CD14-positive monocyte (primary cell): ENCODE results near the gene PDCD11. TPM values are rescaled to one million over a fixed set of nuclear protein-coding genes. Genes with fewer than 3 reads are reported as not detected.

Experiments
- DNase-seq, 3 donors: peaks; one replicate each; pipeline ENCODE4 v3.0.0-alpha.2; 2011 to 2022
- H2AFZ ChIP-seq: 2 replicates; pipeline ENCODE4 v1.6.0; 2012; ENCODE audit warnings: mild to moderate bottlenecking, low read depth, low read length, inconsistent platforms; ENCODE audit not compliant: insufficient read depth, poor library complexity, severe bottlenecking
- H3K27ac ChIP-seq, 2 donors: 1 replicate in 1 of 2; 2 replicates in 1 of 2; pipeline ENCODE4 v1.5.1; 2012 to 2013; ENCODE audit warnings: low read length in 2 of 2, control low read depth in 1 of 2, inconsistent platforms in 1 of 2, low read depth in 1 of 2, mild to moderate bottlenecking in 1 of 2
- H3K27me3 ChIP-seq, 2 donors: one replicate each; pipeline versions ENCODE4 v1.6.0 to v1.6.1; 2011 to 2013; ENCODE audit warnings: low read length in 2 of 2; ENCODE audit not compliant: control insufficient read depth in 2 of 2, insufficient read depth in 2 of 2
- H3K36me3 ChIP-seq, 2 donors: replicated peaks in 1 of 2; 1 replicate in 1 of 2; 2 replicates in 1 of 2; pipeline versions ENCODE4 v1.5.1 to v1.6.1; 2012 to 2013; ENCODE audit warnings: low read length in 2 of 2, control low read depth in 1 of 2, inconsistent platforms in 1 of 2, mild to moderate bottlenecking in 1 of 2; ENCODE audit not compliant: insufficient read depth in 2 of 2, control insufficient read depth in 1 of 2
- H3K4me1 ChIP-seq, 2 donors: 1 replicate in 1 of 2; 2 replicates in 1 of 2; pipeline versions ENCODE4 v1.5.1 to v1.6.1; 2012 to 2013; ENCODE audit warnings: low read length in 2 of 2, control low read depth in 1 of 2, inconsistent platforms in 1 of 2, mild to moderate bottlenecking in 1 of 2, moderate library complexity in 1 of 2; ENCODE audit not compliant: insufficient read depth in 2 of 2, control insufficient read depth in 1 of 2
- H3K4me2 ChIP-seq: replicated peaks from 2 replicates; pipeline ENCODE3; 2012; ENCODE audit warnings: low read length, moderate library complexity, mild to moderate bottlenecking; ENCODE audit not compliant: poor library complexity, severe bottlenecking; ENCODE audit errors: extremely low read depth
- H3K4me3 ChIP-seq, 3 experiments: fragments of 200-600 bp in 1 of 3; sonication (generic) in 1 of 3; replicated peaks in 1 of 3; 1 replicate in 2 of 3; 2 replicates in 1 of 3; pipeline ENCODE4 v1.5.1; 2011 to 2013; ENCODE audit warnings: low read length in 3 of 3, mild to moderate bottlenecking in 3 of 3, control low read depth in 2 of 3, low read depth in 2 of 3, inconsistent platforms in 1 of 3, moderate library complexity in 1 of 3
- H3K79me2 ChIP-seq: 2 replicates; pipeline ENCODE4 v1.6.0; 2012; ENCODE audit warnings: mild to moderate bottlenecking, control low read depth, inconsistent platforms, low read length, moderate library complexity; ENCODE audit not compliant: insufficient read depth
- H3K9ac ChIP-seq: 2 replicates; pipeline ENCODE4 v1.6.0; 2017; ENCODE audit warnings: low read length, mild to moderate bottlenecking; ENCODE audit not compliant: insufficient read depth, poor library complexity, severe bottlenecking
- H3K9me3 ChIP-seq, 2 donors: replicated peaks in 1 of 2; 1 replicate in 1 of 2; 2 replicates in 1 of 2; pipeline versions ENCODE4 v1.5.1 to v1.6.1; 2012 to 2013; ENCODE audit warnings: low read length in 2 of 2, control low read depth in 1 of 2; ENCODE audit not compliant: control insufficient read depth in 1 of 2, insufficient read depth in 1 of 2
- H4K20me1 ChIP-seq: 2 replicates; pipeline ENCODE4 v1.6.0; 2012; ENCODE audit warnings: mild to moderate bottlenecking, low read length, control low read depth, moderate library complexity; ENCODE audit not compliant: insufficient read depth
- H3K27ac Mint-ChIP-seq, 7 donors: one replicate each; pipeline ENCODE4 v1.8.0; 2020; ENCODE audit warnings: mild to moderate bottlenecking in 7 of 7, mixed read lengths in 7 of 7, moderate library complexity in 6 of 7, inconsistent platforms in 2 of 7
- H3K27me3 Mint-ChIP-seq, 3 donors: one replicate each; pipeline ENCODE4 v1.8.0; 2021 to 2022; ENCODE audit warnings: low read depth in 3 of 3, mild to moderate bottlenecking in 3 of 3, mixed read lengths in 3 of 3, moderate library complexity in 3 of 3, inconsistent platforms in 1 of 3
- H3K36me3 Mint-ChIP-seq, 2 donors: one replicate each; pipeline ENCODE4 v1.8.0; 2020; ENCODE audit warnings: mixed read lengths in 2 of 2, inconsistent platforms in 1 of 2, mild to moderate bottlenecking in 1 of 2
- H3K4me1 Mint-ChIP-seq: one replicate; pipeline ENCODE4 v1.8.0; 2020; ENCODE audit warnings: mild to moderate bottlenecking, mixed read lengths
- H3K4me3 Mint-ChIP-seq, 2 donors: one replicate each; pipeline ENCODE4 v1.8.0; 2020; ENCODE audit warnings: mild to moderate bottlenecking in 2 of 2, mixed read lengths in 2 of 2, moderate library complexity in 1 of 2
- H3K9me3 Mint-ChIP-seq, 7 donors: one replicate each; pipeline ENCODE4 v1.8.0; 2020 to 2022; ENCODE audit warnings: mixed read lengths in 7 of 7, mild to moderate bottlenecking in 6 of 7, moderate library complexity in 6 of 7, inconsistent platforms in 2 of 7
- CTCF ChIP-seq: fragments of 200-600 bp; IDR thresholded peaks from one replicate; pipeline ENCODE4 v1.8.0; 2022; ENCODE audit warnings: antibody characterized with exemption, mild to moderate bottlenecking
- whole genome bisulfite sequencing: methylation state at CpG from one replicate; pipeline ENCODE4 v1.1.5; 2013; ENCODE audit warnings: missing lambda C conversion rate; ENCODE audit not compliant: insufficient coverage; 5-methylcytosine and 5-hydroxymethylcytosine counted together
- intact Hi-C, 2 donors: fragments of 100-400 bp; cut with micrococcal nuclease; formaldehyde crosslinking; loops; one replicate each; pipeline versions ENCODE4 v1.15.0 to v1.15.1; 2023
- polyA plus RNA-seq, 3 donors: library from polyadenylated mRNA; depleted of rRNA in 1 of 3; unstranded in 2 of 3; stranded (reverse) in 1 of 3; fragments of 300-500 nt in 2 of 3; fragments of >200 nt in 1 of 3; fragmentation: Illumina TruSeq in 2 of 3; gene quantifications; 1 replicate in 2 of 3; 2 replicates in 1 of 3; pipeline ENCODE4 v1.2.3, GENCODE V29; 2012 to 2021

The PDCD11 gene
- polyA plus RNA-seq, 3 donors: 2.9 to 9.7 (median 3.3) TPM

DNA sequence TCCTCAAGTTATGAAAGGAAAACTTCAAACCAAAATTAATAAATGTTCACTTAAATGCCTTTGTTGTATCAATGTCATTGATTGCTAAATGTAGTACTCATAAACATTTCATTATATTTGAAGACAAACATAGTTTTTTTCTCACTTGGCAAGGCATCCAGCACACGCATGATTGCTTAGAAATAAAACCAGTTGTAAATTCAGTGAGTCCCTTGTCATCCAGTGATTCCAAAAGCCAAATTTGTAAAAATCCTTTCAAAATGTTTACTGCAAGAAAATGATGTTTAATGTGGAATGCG is 90.9 kb downstream of the PDCD11 start:
- no peak for DNase-seq
- H3K27ac ChIP-seq: no peak overlapping the region
- H3K9ac ChIP-seq: no peak overlapping the region
- no peaks in the 10 kb centered on the region for H3K79me2 ChIP-seq
- Mint-ChIP-seq H3K9me3 (peaks cover 0 to 2% (median 0%) of the 10 kb centered on the region in 7 donors), H3K4me1 (peaks cover 2% of the 10 kb centered on the region), H3K4me3 (no peak overlapping the region), H3K36me3 (no peaks in the 10 kb centered on the region), H3K27me3 (peaks cover 13 to 16% (median 15%) of the 10 kb centered on the region in 3 donors), H3K27ac (no peak overlapping the region)
- intact Hi-C loops: loop anchor here in 1 of 2 donors (5.0 to 10.0 kb wide), 2 partner anchors 35 to 573 kb away; partner anchors contain the start of genes CALHM2 and CNNM2
- H2AFZ ChIP-seq: no peak overlapping the region
- TF ChIP-seq CTCF: no peak
- H3K27me3 ChIP-seq: peaks cover 4 to 12% of the 10 kb centered on the region in 2 donors
- H3K36me3 ChIP-seq: no peaks in the 10 kb centered on the region
- no peaks in the 10 kb centered on the region for H3K4me1 ChIP-seq
- no peaks in the 10 kb centered on the region for H3K9me3 ChIP-seq
- H3K4me3 ChIP-seq: no peak overlapping the region
- H4K20me1 ChIP-seq: no peaks in the 10 kb centered on the region
- WGBS: 100% methylated on average over 2 of the region's 2 CpGs
- no peak overlapping the region for H3K4me2 ChIP-seq

GRCh38 chr10:103490986-103491314 is 94.5 kb downstream of the PDCD11 start:
- H3K9me3 Mint-ChIP-seq: peaks cover 0 to 6% (median 5%) of the 10 kb centered on the region in 7 donors
- H3K27ac ChIP-seq: no peak overlapping the region
- no peak for TF ChIP-seq CTCF
- peaks cover 33 to 42% of the 10 kb centered on the region in 2 donors for H3K27me3 ChIP-seq
- no peak overlapping the region for H3K9ac ChIP-seq
- peaks cover 41 to 48% (median 45%) of the 10 kb centered on the region in 3 donors for H3K27me3 Mint-ChIP-seq
- H3K27ac Mint-ChIP-seq: no peak overlapping the region
- H3K4me3 ChIP-seq: no peak overlapping the region
- H3K4me2 ChIP-seq: no peak overlapping the region
- no peak overlapping the region for H2AFZ ChIP-seq
- H3K4me3 Mint-ChIP-seq: no peak overlapping the region
- H4K20me1 ChIP-seq: no peaks in the 10 kb centered on the region
- H3K36me3 Mint-ChIP-seq: peaks cover 3 to 4% of the 10 kb centered on the region in 2 donors
- H3K9me3 ChIP-seq: peaks cover 0 to 14% of the 10 kb centered on the region in 2 donors
- no peak for DNase-seq
- intact Hi-C loops: no loop called here
- no CpG with 5 or more reads among the region's 1 CpG for WGBS
- peaks cover 6 to 15% of the 10 kb centered on the region in 2 donors for H3K4me1 ChIP-seq
- no peaks in the 10 kb centered on the region for H3K36me3 ChIP-seq
- peaks cover 10% of the 10 kb centered on the region for H3K4me1 Mint-ChIP-seq
- H3K79me2 ChIP-seq: no peaks in the 10 kb centered on the region
